Cerebellar nuclear complex (tissue), 1 donor: ENCODE results near the gene DESI2.

Experiments
- DNase-seq, 2 experiments: peaks; one replicate each; lab custom pipeline; 2025; lab: John Stamatoyannopoulos, UW

Gene DESI2

DNA sequence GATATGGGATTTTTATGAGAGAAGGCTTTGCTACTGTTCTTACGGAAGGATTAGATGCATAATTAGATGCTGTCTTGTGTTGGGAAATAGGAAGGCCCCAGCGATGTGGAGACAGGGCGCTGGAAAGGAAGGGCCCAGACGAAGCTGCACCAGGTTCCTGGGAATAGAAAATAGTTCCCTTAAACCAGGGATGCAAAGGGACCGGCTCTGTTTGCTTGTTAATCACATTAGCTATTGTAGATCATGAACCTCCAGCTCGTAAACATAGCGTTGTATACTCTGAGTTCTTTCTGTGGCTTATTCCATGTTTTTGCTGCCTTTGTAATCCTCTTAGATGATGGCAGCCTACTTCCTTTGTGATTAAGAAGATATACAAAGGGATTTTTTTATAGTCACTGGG is 102.7 kb downstream of the DESI2 start:
- no peak for DNase-seq

DNA sequence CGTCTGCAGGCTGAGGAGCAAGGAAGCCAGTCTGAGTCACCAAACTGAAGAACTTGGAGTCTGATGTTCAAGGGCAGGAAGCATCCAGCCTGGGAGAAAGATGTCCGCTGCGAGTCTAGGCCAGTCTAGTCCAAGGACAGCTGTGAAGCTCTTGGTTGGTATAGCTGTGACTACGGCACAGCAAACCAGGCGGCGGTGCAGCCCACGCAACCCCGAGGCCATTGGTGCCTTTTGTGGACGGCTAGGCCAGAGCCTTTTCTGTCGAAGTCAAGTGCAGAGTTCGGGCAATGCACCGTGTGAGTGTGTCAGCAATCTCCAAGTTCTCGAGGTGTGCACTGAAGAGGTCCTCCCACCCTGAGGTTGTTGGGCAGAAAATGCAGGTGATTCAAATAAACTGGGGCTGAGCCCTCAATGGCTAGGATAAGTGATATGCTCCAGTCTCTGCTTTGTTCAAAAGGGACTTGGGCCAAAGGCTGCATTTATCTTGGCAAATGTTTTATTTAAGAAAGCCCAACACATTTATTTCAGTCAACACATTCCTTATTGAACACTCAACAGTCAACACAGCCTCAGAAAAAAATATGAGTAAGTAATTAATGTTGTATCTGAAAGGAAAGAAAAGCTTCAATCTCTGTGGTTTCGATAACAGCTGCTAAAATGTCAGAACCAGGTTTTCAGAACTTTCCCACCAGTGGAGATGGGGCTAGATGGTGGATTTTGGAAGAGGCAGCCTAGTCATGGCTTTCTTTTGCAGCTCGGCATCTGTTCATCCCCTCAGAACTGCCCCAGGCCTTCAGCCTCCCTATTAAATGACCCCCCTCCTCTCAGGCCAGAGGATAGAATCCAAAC is 104.4 kb downstream of the DESI2 start:
- DNase-seq: no peak
